Heart left ventricle (tissue), 16 donors: ENCODE data around the gene COA5. TPM values are rescaled to one million over a fixed set of nuclear protein-coding genes. Genes with fewer than 3 reads are reported as not detected.

Source experiments
- ATAC-seq, 4 donors: fragments of 200-7000 bp; cut with Tn5 transposase; one replicate each; pipeline ENCODE4 v1.9.1; 2020 to 2022; ENCODE audit warnings: moderate library complexity in 4 of 4, mild to moderate bottlenecking in 3 of 4, moderate number of reproducible peaks in 1 of 4
- DNase-seq, 5 donors: peaks; one replicate each; pipeline ENCODE4 v3.0.0-alpha.2; 2020
- H3K27ac ChIP-seq, 12 donors: fragments of 200-600 bp; sonication (generic) in 4 of 12; one replicate each; pipeline versions ENCODE4 v1.5.0 to v1.8.0; 2016 to 2022; ENCODE audit warnings: mild to moderate bottlenecking in 2 of 12
- H3K27me3 ChIP-seq, 9 donors: fragments of 200-600 bp; sonication (generic) in 2 of 9; one replicate each; pipeline versions ENCODE4 v1.5.1 to v1.8.0; 2016 to 2022; ENCODE audit warnings: mild to moderate bottlenecking in 3 of 9
- H3K36me3 ChIP-seq, 9 donors: fragments of 200-600 bp; sonication (generic) in 2 of 9; one replicate each; pipeline versions ENCODE4 v1.5.0 to v1.8.0; 2018 to 2022; ENCODE audit warnings: mild to moderate bottlenecking in 2 of 9
- H3K4me1 ChIP-seq, 12 donors: fragments of 200-600 bp; sonication (generic) in 4 of 12; one replicate each; pipeline versions ENCODE4 v1.5.0 to v1.8.0; 2016 to 2022; ENCODE audit warnings: mild to moderate bottlenecking in 3 of 12
- H3K4me3 ChIP-seq, 12 donors: fragments of 200-600 bp; sonication (generic) in 4 of 12; one replicate each; pipeline versions ENCODE4 v1.5.0 to v1.8.0; 2017 to 2022; ENCODE audit warnings: mild to moderate bottlenecking in 9 of 12, moderate library complexity in 4 of 12
- H3K9me3 ChIP-seq, 12 donors: fragments of 200-600 bp; sonication (generic) in 4 of 12; one replicate each; pipeline versions ENCODE4 v1.5.0 to v1.8.0; 2016 to 2022; ENCODE audit warnings: mild to moderate bottlenecking in 1 of 12
- POLR2A ChIP-seq, 2 donors: fragments of 450-650 bp; IDR thresholded peaks; one replicate each; pipeline ENCODE4 v1.6.1; 2017; ENCODE audit warnings: antibody characterized with exemption in 2 of 2, mild to moderate bottlenecking in 2 of 2, moderate library complexity in 2 of 2
- WGBS, 4 donors: extraction: QIAGEN DNeasy Blood & Tissue Kit in 2 of 4; methylation state at CpG; one replicate each; pipeline versions ENCODE4 v1.1.5 to v1.1.7; 2013 to 2018; 5-methylcytosine and 5-hydroxymethylcytosine counted together
- intact Hi-C, 10 donors: fragments of 100-400 bp; cut with DNase I; formaldehyde crosslinking; loops; one replicate each; pipeline versions ENCODE4 v1.11.1 to v1.14.2; 2022
- polyA plus RNA-seq, 2 donors: library from polyadenylated mRNA; stranded (reverse); fragments of 200-250 nt; gene quantifications; one replicate each; pipeline ENCODE4 v1.2.3, GENCODE V29; 2013
- total RNA-seq, 9 donors: library from RNA; depleted of rRNA in 2 of 9; stranded (reverse); fragments of >200 nt in 2 of 9; fragmentation: NEBNext Ultra II Directional in 3 of 9; extraction: Animal tissue kit (Norgen Biotek cat#: 25700) in 3 of 9; gene quantifications; one replicate each; pipeline versions ENCODE4 v1.1.0 to v1.2.4, GENCODE V29; 2016 to 2023
- TF ChIP-seq, protein P1 (sequence below), 12 donors: fragments of 200-600 bp; sonication (generic) in 4 of 12; IDR thresholded peaks; one replicate each; pipeline versions ENCODE4 v1.5.0 to v1.8.0; 2018 to 2022; ENCODE audit warnings: antibody characterized with exemption in 12 of 12, mild to moderate bottlenecking in 5 of 12
- donor health status: ischemic (EF 13 %, LVEDD 7.1; RV severe dilation, severe dysfunction).
- donor health status: healthy with polysubstance abuse.
- donor health status: DM: no; HTN: yes; CAD: no.
- donor health status: DM: no; HTN: no; CAD: no.
- donor health status: ischemic (EF 25% LVEDD 6.9; RV normal size, moderate dysfunction).
- donor health status: ischemic (EF 25% LVEDD 5.7; RV mildly dilated, moderate dysfunction).
- donor health status: healthy.
- donor health status: DM: yes; HTN: yes; CAD: no.
- donor health status: ischemic (EF 35%, LVEDD 5.7; RV mildly dilated, moderate dysfunction).
- donor health status: nonischemic (EF 11% LVEDD 7.7; RV severe dilation, severe dysfunction).
- donor health status: DM: yes; HTN: yes; CAD: no.
- donor health status: PGD.
- donor health status: ischemic (EF 29% LVEDD 5.4; RV normal size, mild dysfunction).
- donor health status: nonischemic (EF 23%, LVEDD 6.1; RV moderate dilation, normal function).

The COA5 gene
- total and polyA plus RNA-seq, 11 donors: 19.6 to 39.5 (median 27.7) TPM

DNA sequence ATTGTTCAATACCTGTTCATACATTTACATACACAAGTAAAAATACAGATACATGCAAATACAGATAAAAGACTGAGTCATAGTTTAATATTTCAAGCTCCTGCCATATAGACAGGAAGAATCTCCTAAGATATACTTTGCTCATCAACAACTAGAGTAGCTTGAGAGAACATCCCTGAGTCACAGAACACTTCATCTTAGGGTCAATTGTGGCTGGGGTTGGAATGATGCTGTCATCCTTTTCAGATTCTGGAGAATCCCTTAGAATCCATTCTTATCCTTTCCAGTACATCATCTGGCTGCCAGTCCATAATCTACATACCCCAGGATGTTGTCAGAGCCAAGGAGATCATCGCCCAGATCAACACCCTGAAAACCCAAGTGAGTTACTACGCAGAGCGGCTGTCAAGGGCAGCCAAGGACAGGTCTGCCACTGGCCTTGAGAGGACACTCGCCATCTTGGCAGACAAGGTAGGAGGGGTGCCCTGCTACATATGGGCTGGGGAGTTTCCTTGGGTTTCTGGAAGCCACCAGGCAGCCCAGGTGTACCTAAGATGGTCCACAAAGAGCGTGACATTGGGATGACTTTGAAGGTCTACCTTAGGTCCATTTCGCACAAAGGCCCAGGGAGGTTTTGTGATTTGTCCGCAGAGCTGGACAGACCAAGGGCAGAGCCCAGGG lies 55.7 kb downstream of the COA5 start:
- no peaks in the 10 kb centered on the region for H3K9me3 ChIP-seq
- no peak overlapping the region for H3K4me3 ChIP-seq
- H3K36me3 ChIP-seq: peaks cover 0 to 98% (median 63%) of the 10 kb centered on the region in 9 donors
- TF ChIP-seq POLR2A (IDR thresholded peaks at IDR 0.05): no peak
- TF ChIP-seq, protein P1, sequence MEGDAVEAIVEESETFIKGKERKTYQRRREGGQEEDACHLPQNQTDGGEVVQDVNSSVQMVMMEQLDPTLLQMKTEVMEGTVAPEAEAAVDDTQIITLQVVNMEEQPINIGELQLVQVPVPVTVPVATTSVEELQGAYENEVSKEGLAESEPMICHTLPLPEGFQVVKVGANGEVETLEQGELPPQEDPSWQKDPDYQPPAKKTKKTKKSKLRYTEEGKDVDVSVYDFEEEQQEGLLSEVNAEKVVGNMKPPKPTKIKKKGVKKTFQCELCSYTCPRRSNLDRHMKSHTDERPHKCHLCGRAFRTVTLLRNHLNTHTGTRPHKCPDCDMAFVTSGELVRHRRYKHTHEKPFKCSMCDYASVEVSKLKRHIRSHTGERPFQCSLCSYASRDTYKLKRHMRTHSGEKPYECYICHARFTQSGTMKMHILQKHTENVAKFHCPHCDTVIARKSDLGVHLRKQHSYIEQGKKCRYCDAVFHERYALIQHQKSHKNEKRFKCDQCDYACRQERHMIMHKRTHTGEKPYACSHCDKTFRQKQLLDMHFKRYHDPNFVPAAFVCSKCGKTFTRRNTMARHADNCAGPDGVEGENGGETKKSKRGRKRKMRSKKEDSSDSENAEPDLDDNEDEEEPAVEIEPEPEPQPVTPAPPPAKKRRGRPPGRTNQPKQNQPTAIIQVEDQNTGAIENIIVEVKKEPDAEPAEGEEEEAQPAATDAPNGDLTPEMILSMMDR (IDR thresholded peaks at IDR 0.05): no peak
- H3K4me1 ChIP-seq: peaks cover 0 to 26% (median 8%) of the 10 kb centered on the region in 12 donors
- no peak for DNase-seq
- intact Hi-C loops: no loop called here
- no peak for ATAC-seq
- H3K27me3 ChIP-seq: no peaks in the 10 kb centered on the region
- 97 to 98% (median 97%) methylated on average over 7 of the region's 7 CpGs for WGBS, 4 donors
- H3K27ac ChIP-seq: no peak overlapping the region

DNA sequence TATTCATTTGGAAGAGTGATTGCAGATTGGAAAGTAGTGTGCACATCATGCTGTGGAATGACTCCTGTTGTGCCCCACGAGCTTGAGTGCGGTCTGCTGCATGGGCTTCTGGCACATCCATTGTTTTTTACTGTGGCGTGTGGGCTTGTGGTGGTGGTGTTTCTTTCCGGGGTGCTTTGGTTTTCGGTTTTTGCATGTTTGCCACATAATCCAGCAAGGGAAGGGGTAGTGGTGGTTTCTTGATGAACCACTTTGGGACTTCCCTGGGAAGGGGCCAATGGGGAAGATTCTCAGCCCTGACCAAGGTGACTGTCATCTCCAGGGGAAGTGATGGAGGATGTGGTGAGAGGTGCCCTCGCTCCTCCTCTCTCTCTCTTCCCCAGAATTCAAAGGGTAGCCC lies 57.0 kb downstream of the COA5 start:
- peaks cover 0 to 98% (median 71%) of the 10 kb centered on the region in 9 donors for H3K36me3 ChIP-seq
- H3K27ac ChIP-seq: no peak overlapping the region
- ATAC-seq (no peak), DNase-seq (no peak)
- peaks cover 0 to 18% (median 7%) of the 10 kb centered on the region in 12 donors for H3K4me1 ChIP-seq
- H3K9me3 ChIP-seq: no peaks in the 10 kb centered on the region
- H3K4me3 ChIP-seq: no peak overlapping the region
- TF ChIP-seq, protein P1 (IDR thresholded peaks at IDR 0.05): no peak
- TF ChIP-seq POLR2A (IDR thresholded peaks at IDR 0.05): no peak
- 93 to 96% (median 95%) methylated on average over 6 of the region's 6 CpGs for WGBS, 4 donors
- intact Hi-C loops: no loop called here
- H3K27me3 ChIP-seq: no peaks in the 10 kb centered on the region

DNA sequence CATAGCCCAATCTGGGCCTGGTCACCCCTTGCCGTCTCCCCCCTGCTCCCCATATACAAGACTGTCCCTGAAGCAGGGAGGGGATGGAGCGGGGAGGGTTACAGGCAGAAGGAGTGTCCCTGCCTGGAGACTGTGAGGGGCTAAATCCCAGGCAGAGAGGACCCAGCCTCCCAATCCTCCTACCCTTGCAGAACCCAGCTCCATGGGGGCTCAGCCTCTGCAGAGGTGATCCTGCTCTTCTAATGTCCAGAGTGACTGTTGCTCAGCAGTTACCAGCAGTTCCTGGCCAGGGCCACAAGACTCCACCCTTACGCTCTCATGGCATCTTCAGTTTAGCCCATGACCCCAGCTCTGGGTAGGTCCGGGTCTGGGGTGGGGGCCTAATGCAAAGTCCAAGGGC lies 58.1 kb downstream of the COA5 start:
- no peak for ATAC-seq
- WGBS, 4 donors: 96 to 100% (median 99%) methylated on average over 3 to 4 of the region's 4 CpGs
- intact Hi-C loops: no loop called here
- Histone ChIP-seq H3K4me3 (no peak overlapping the region), H3K27ac (no peak overlapping the region), H3K9me3 (no peaks in the 10 kb centered on the region), H3K4me1 (peaks cover 0 to 10% (median 1%) of the 10 kb centered on the region in 12 donors), H3K27me3 (no peaks in the 10 kb centered on the region), H3K36me3 (peaks cover 0 to 98% (median 71%) of the 10 kb centered on the region in 9 donors)
- TF ChIP-seq, protein P1 (IDR thresholded peaks at IDR 0.05): no peak
- TF ChIP-seq POLR2A (IDR thresholded peaks at IDR 0.05): no peak
- peak in 1 of 5 donors; percentile 3 for DNase-seq

Other genes with a start within 250 kb of the COA5 start
- 10 to 100 TPM; 15.2 to 30.5 (median 20.6) TPM for gene INPP4A, start 163.7 kb downstream of the COA5 start, total RNA-seq
- 1 to 10 TPM; 5.1 to 8.7 TPM for gene INPP4A, start 163.7 kb downstream of the COA5 start, polyA plus RNA-seq
- 10 to 100 TPM; 22.3 to 31.4 (median 25.6) TPM for gene UNC50, start 77 bp upstream of the COA5 start, total RNA-seq
- 10 to 100 TPM; 36.9 to 37.0 TPM for gene UNC50, start 77 bp upstream of the COA5 start, polyA plus RNA-seq
- gene MGAT4A, start 122.6 kb upstream of the COA5 start, total RNA-seq: 10 to 100 TPM; 10.2 to 45.0 (median 18.2) TPM
- gene MGAT4A, start 122.6 kb upstream of the COA5 start, polyA plus RNA-seq: 1 to 10 TPM; 4.2 to 6.7 TPM